ENCODE results near the gene SUN3.

Gene SUN3

GRCh38 chr7:48028938-48029337 lies at the start of gene SUN3:
Gene SUN3, minus strand, starts transcription at chr7:48029107. Its CDS starts 169 bp downstream, at chr7:48028938.
- DNase-seq (ENCODE audit: low read depth in 2 of 2), result no peak

GRCh38 chr7:48078470-48078869 lies 49.6 kb upstream of the SUN3 start:
- DNase-seq (ENCODE audit: low read depth in 2 of 2), result no peak

GRCh38 chr7:48077423-48077822 lies 48.5 kb upstream of the SUN3 start:
- no peak for DNase-seq (ENCODE audit: low read depth in 2 of 2)

GRCh38 chr7:48074204-48074654 lies 45.3 kb upstream of the SUN3 start:
- no peak for DNase-seq (ENCODE audit: low read depth in 2 of 2)

- no peak for DNase-seq (ENCODE audit: low read depth in 2 of 2)
These were observed 38.6 kb upstream of the SUN3 start for GRCh38 chr7:48067475-48067874.

- no peak for DNase-seq (ENCODE audit: low read depth in 2 of 2)
These were observed 35.1 kb upstream of the SUN3 start for GRCh38 chr7:48063985-48064384.

GRCh38 chr7:48059706-48060105 lies 30.8 kb upstream of the SUN3 start:
- DNase-seq (ENCODE audit: low read depth in 2 of 2), result no peak

- DNase-seq (ENCODE audit: low read depth in 2 of 2), result no peak
These were observed 30.1 kb upstream of the SUN3 start for GRCh38 chr7:48058990-48059389.

GRCh38 chr7:48053736-48054135 lies 24.8 kb upstream of the SUN3 start:
- DNase-seq (ENCODE audit: low read depth in 2 of 2), result no peak

- no peak for DNase-seq (ENCODE audit: low read depth in 2 of 2)
These were observed 23.8 kb upstream of the SUN3 start for GRCh38 chr7:48052748-48053147.

GRCh38 chr7:48049850-48050249 lies 20.9 kb upstream of the SUN3 start:
- DNase-seq (ENCODE audit: low read depth in 2 of 2), result no peak

GRCh38 chr7:48048113-48048512 lies 19.2 kb upstream of the SUN3 start:
- DNase-seq (ENCODE audit: low read depth in 2 of 2), result no peak

- DNase-seq (ENCODE audit: low read depth in 2 of 2), result no peak
These were observed 17.6 kb upstream of the SUN3 start for GRCh38 chr7:48046458-48046857.

GRCh38 chr7:48045195-48045765 lies 16.4 kb upstream of the SUN3 start:
- DNase-seq (ENCODE audit: low read depth in 2 of 2), result no peak

GRCh38 chr7:48042636-48043035 lies 13.7 kb upstream of the SUN3 start:
- no peak for DNase-seq (ENCODE audit: low read depth in 2 of 2)

- DNase-seq (ENCODE audit: low read depth in 2 of 2), result no peak
These were observed 13.3 kb upstream of the SUN3 start for GRCh38 chr7:48042216-48042615.

- DNase-seq (ENCODE audit: low read depth in 2 of 2), result no peak
These were observed 12.7 kb upstream of the SUN3 start for GRCh38 chr7:48041653-48041970.

GRCh38 chr7:48040944-48041652 lies 12.2 kb upstream of the SUN3 start:
- no peak for DNase-seq (ENCODE audit: low read depth in 2 of 2)

- DNase-seq (ENCODE audit: low read depth in 2 of 2), result no peak
These were observed 10.1 kb upstream of the SUN3 start for GRCh38 chr7:48038815-48039506.

GRCh38 chr7:48035967-48036478 lies 7.1 kb upstream of the SUN3 start:
- DNase-seq (ENCODE audit: low read depth in 2 of 2), result no peak

- DNase-seq (ENCODE audit: low read depth in 2 of 2), result peak; percentile 64 to 69
These were observed 6.5 kb upstream of the SUN3 start, which contains the start of gene C7orf57 for GRCh38 chr7:48035301-48035966. Gene C7orf57, plus strand, starts transcription at chr7:48035543. Its CDS starts 766 bp downstream, at chr7:48036309.

GRCh38 chr7:48033922-48034321 lies 5.0 kb upstream of the SUN3 start:
- no peak for DNase-seq (ENCODE audit: low read depth in 2 of 2)
